Measurements from ENCODE around the gene WASHC1. TPM values are rescaled to one million over a fixed set of nuclear protein-coding genes. Genes with fewer than 3 reads are reported as not detected.
A peak's percentile ranks its signal among the peaks of the same experiment; 100 is the strongest.
"Not testable (repeated sequence)": the region's sequence is repeated elsewhere in the genome, so short reads cannot be mapped to it uniquely, and the experiment has no call there.

WASHC1 gene, protein sequence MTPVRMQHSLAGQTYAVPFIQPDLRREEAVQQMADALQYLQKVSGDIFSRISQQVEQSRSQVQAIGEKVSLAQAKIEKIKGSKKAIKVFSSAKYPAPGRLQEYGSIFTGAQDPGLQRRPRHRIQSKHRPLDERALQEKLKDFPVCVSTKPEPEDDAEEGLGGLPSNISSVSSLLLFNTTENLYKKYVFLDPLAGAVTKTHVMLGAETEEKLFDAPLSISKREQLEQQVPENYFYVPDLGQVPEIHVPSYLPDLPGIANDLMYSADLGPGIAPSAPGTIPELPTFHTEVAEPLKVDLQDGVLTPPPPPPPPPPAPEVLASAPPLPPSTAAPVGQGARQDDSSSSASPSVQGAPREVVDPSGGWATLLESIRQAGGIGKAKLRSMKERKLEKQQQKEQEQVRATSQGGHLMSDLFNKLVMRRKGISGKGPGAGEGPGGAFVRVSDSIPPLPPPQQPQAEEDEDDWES
- total RNA-seq (2011; cell fraction: chromatin; rRNA removed; ENCODE audit: low replicate concordance), result 18.1 and 52.3 TPM in 2 replicates
- 34.5 and 35.7 TPM in 2 replicates for total RNA-seq (2011; cell fraction: nucleolus; rRNA removed)
- total RNA-seq (2011; cell fraction: nucleoplasm; rRNA removed), result 25.3 and 28.1 TPM in 2 replicates
- 15.3 and 22.0 TPM in 2 replicates for total RNA-seq (2014; rRNA removed)
- total RNA-seq (2014; rRNA removed; fragmentation: Illumina TruSeq; extraction: Trizol), result 2.9 and 4.6 TPM in 2 replicates
- total RNA-seq (2015; rRNA removed; fragmentation: Illumina TruSeq; extraction: Trizol), result 11.0 and 12.1 TPM in 2 replicates
- 22.0 and 25.6 TPM in 2 replicates for total RNA-seq (2021)
- 13.7 and 23.0 TPM in 2 replicates for polyA plus RNA-seq (2011; rRNA removed)
- polyA plus RNA-seq (2011; cell fraction: cytosol; rRNA removed), result 9.4 and 12.7 TPM in 2 replicates
- 122 and 206 TPM in 2 replicates for polyA plus RNA-seq (2011; cell fraction: nucleus; rRNA removed)
- polyA plus RNA-seq (2012), result 16.0 and 34.1 TPM in 2 replicates
- polyA plus RNA-seq (2014; fragmentation: Illumina TruSeq; extraction: Trizol), result 7.9 and 12.1 TPM in 2 replicates
- under 1 TPM; 0.21 to 0.62 TPM for polyA plus RNA-seq (2014; fragmentation: Nextera tagmentation; extraction: Ambion mirVana)
- polyA plus RNA-seq (2014; rRNA removed), result 22.1 and 27.3 TPM in 2 replicates
- polyA minus RNA-seq (2011; rRNA and poly(A)+ RNA removed), result 3.5 and 4.1 TPM in 2 replicates
- polyA minus RNA-seq (2011; cell fraction: cytosol; rRNA and poly(A)+ RNA removed), result 4.6 and 5.3 TPM in 2 replicates
- 11.4 and 13.6 TPM in 2 replicates for polyA minus RNA-seq (2011; cell fraction: nucleus; rRNA and poly(A)+ RNA removed)
- Bru-seq, nascent RNA, result percentile 79 among the genes with signal in this experiment
- BruChase-seq, experiment 1, labeled RNA remaining after a 2-hour chase, result percentile 75 among the genes with signal in this experiment
- BruChase-seq, experiment 2, labeled RNA remaining after a 6-hour chase, result percentile 82 among the genes with signal in this experiment
- long read RNA-seq, experiment 1, partial matches to known transcripts, result 3 of 18 reads
- long read RNA-seq, experiment 1, other reads (novel, unspliced or antisense), result 15 of 18 reads
- long read RNA-seq, experiment 2, partial matches to known transcripts, result 5 of 20 reads
- long read RNA-seq, experiment 2, other reads (novel, unspliced or antisense), result 15 of 20 reads
- long read RNA-seq, experiment 3, partial matches to known transcripts, result 1 of 3 reads
- long read RNA-seq, experiment 3, other reads (novel, unspliced or antisense), result 2 of 3 reads

GRCh38 chr9:29356-29755, at the start of gene WASHC1:
Gene WASHC1 (minus strand): TSS chr9:29456. CDS start chr9:24999, 4,457 bp downstream.
- H3K4me1 ChIP-seq (replicated peaks in 1 of 2; ENCODE audit: control insufficient read depth in 2 of 2, insufficient read depth in 2 of 2, low read length in 2 of 2); H3K27me3 ChIP-seq (ENCODE audit: control insufficient read depth in 2 of 2, insufficient read depth in 2 of 2, low read length in 2 of 2); CTCF ChIA-PET (ENCODE audit: low intra/inter-chr PET ratio); BruUV-seq (replicated peaks); H4K20me1 ChIP-seq (replicated peaks; ENCODE audit: control insufficient read depth, insufficient read depth, low read length); H3K27ac ChIP-seq (ENCODE audit: extremely low read depth, low read depth, low read length); H3K9me3 ChIP-seq (replicated peaks; ENCODE audit: control insufficient read depth, insufficient read depth, low read depth, low read length); H2AFZ ChIP-seq (ENCODE audit: low read depth, low read length); DNase-seq (ENCODE audit: extremely low read depth in 1 of 4, low spot score in 3 of 4); intact Hi-C loops (cut with micrococcal nuclease); H3K4me2 ChIP-seq (ENCODE audit: insufficient read depth, low read length); FAIRE-seq; POLR2A ChIA-PET; H3K9me1 ChIP-seq (ENCODE audit: control insufficient read depth, insufficient read depth, low read length); in situ Hi-C loops (cut with MboI); H3K79me2 ChIP-seq (ENCODE audit: control insufficient read depth, insufficient read depth, low read length); ATAC-seq; H3K36me3 ChIP-seq (ENCODE audit: control insufficient read depth, insufficient read depth, low read length): not testable (repeated sequence)
- Histone ChIP-seq H3K9ac (ENCODE audit: insufficient read depth in 1 of 2, low read depth in 2 of 2, low read length in 2 of 2) (peak within 1 kb of the TSS in 1 of 2 experiments; percentile 82; a peak in 3 of 4 replicates), H3K4me3 (peak within 1 kb of the TSS; percentile 37)
- WGBS (ENCODE audit: insufficient coverage, low coverage, missing lambda C conversion rate), result no CpG with 5 or more reads among the region's 20 CpGs

- H3K79me2 ChIP-seq (ENCODE audit: control insufficient read depth, insufficient read depth, low read length); H3K9me1 ChIP-seq (ENCODE audit: control insufficient read depth, insufficient read depth, low read length); in situ Hi-C loops (cut with MboI); H3K27ac ChIP-seq (ENCODE audit: extremely low read depth, low read depth, low read length); H3K36me3 ChIP-seq (ENCODE audit: control insufficient read depth, insufficient read depth, low read length); FAIRE-seq; H4K20me1 ChIP-seq (replicated peaks; ENCODE audit: control insufficient read depth, insufficient read depth, low read length); POLR2A ChIA-PET; H3K9me3 ChIP-seq (replicated peaks; ENCODE audit: control insufficient read depth, insufficient read depth, low read depth, low read length); H3K9ac ChIP-seq (ENCODE audit: insufficient read depth in 1 of 2, low read depth in 2 of 2, low read length in 2 of 2); BruUV-seq (replicated peaks); H3K27me3 ChIP-seq (ENCODE audit: control insufficient read depth in 2 of 2, insufficient read depth in 2 of 2, low read length in 2 of 2); H2AFZ ChIP-seq (ENCODE audit: low read depth, low read length); H3K4me2 ChIP-seq (ENCODE audit: insufficient read depth, low read length); CTCF ChIA-PET (ENCODE audit: low intra/inter-chr PET ratio); H3K4me3 ChIP-seq; DNase-seq (ENCODE audit: extremely low read depth in 1 of 4, low spot score in 3 of 4); H3K4me1 ChIP-seq (replicated peaks in 1 of 2; ENCODE audit: control insufficient read depth in 2 of 2, insufficient read depth in 2 of 2, low read length in 2 of 2); ATAC-seq; intact Hi-C loops (cut with micrococcal nuclease): not testable (repeated sequence)
- WGBS (ENCODE audit: insufficient coverage, low coverage, missing lambda C conversion rate), result 33% methylated on average over 3 of the region's 3 CpGs
Observed at GRCh38 chr9:78333-78732, 49.1 kb upstream of the WASHC1 start.

DNA sequence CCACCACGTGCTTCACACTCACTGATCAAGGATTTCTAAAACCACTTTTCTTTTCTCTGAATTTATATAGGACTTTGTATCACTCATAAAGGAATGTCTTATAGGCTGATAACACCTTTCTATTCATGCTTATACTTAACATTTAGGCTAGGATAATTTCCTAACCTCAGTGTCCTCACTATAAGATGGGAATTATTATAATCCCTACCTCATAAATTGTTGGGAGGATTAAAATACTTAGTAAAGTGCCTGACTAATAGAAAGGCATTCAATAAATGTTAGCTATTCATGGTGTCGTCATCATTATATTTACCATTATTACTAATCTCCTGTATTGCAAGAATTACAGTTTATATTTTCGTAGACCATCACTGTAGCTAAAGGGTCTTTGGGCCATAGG, 47.1 kb upstream of the WASHC1 start:
- POLR2A ChIA-PET, result not testable (repeated sequence)

More for the DNA sequence above, 47.1 kb upstream of the WASHC1 start:
- H3K4me1 ChIP-seq (replicated peaks in 1 of 2; ENCODE audit: control insufficient read depth in 2 of 2, insufficient read depth in 2 of 2, low read length in 2 of 2); H3K79me2 ChIP-seq (ENCODE audit: control insufficient read depth, insufficient read depth, low read length); ATAC-seq; in situ Hi-C loops (cut with MboI); BruUV-seq (replicated peaks); H4K20me1 ChIP-seq (replicated peaks; ENCODE audit: control insufficient read depth, insufficient read depth, low read length); H3K27me3 ChIP-seq (ENCODE audit: control insufficient read depth in 2 of 2, insufficient read depth in 2 of 2, low read length in 2 of 2); H3K9ac ChIP-seq (ENCODE audit: insufficient read depth in 1 of 2, low read depth in 2 of 2, low read length in 2 of 2); FAIRE-seq; intact Hi-C loops (cut with micrococcal nuclease); H2AFZ ChIP-seq (ENCODE audit: low read depth, low read length); CTCF ChIA-PET (ENCODE audit: low intra/inter-chr PET ratio); H3K36me3 ChIP-seq (ENCODE audit: control insufficient read depth, insufficient read depth, low read length); H3K27ac ChIP-seq (ENCODE audit: extremely low read depth, low read depth, low read length); DNase-seq (ENCODE audit: extremely low read depth in 1 of 4, low spot score in 3 of 4); H3K4me2 ChIP-seq (ENCODE audit: insufficient read depth, low read length); H3K4me3 ChIP-seq; H3K9me1 ChIP-seq (ENCODE audit: control insufficient read depth, insufficient read depth, low read length); H3K9me3 ChIP-seq (replicated peaks; ENCODE audit: control insufficient read depth, insufficient read depth, low read depth, low read length): not testable (repeated sequence)
- 100% methylated on average over 1 of the region's 3 CpGs for WGBS (ENCODE audit: insufficient coverage, low coverage, missing lambda C conversion rate)

Data from K562 (cell line).